HCT116 (cell line): ENCODE measurements around the gene HS3ST2. TPM values are rescaled to one million over a fixed set of nuclear protein-coding genes. Genes with fewer than 3 reads are reported as not detected.

Source experiments
- ATAC-seq: fragments of 200-7000 bp; cut with Tn5 transposase; 2 replicates; pipeline ENCODE4 v1.9.1; 2020; ENCODE audit warnings: mild to moderate bottlenecking, moderate library complexity
- BruUV-seq: library from RNA; stranded (reverse); fragments of 400-500 nt; replicated peaks from 2 replicates; lab custom pipeline; 2021; lab: Mats Ljungman, UMichigan
- CTCF ChIA-PET: fragments of 300-600 bp; sonication (Branson Sonifier 250); formaldehyde crosslinking; loops from one replicate; lab custom pipeline; 2021; ENCODE audit warnings: antibody characterized with exemption; lab: Charles Lee
- POLR2A ChIA-PET: fragments of 300-600, 350-600 bp; sonication (Branson Sonifier 250); formaldehyde crosslinking; loops from one replicate; lab custom pipeline; 2021; ENCODE audit warnings: antibody characterized with exemption; lab: Charles Lee
- RAD21 ChIA-PET, 2 experiments: fragments of 300-600 bp; sonication (Branson Sonifier 250); formaldehyde crosslinking; loops; one replicate each; lab custom pipeline; 2023; ENCODE audit warnings: low total read pairs in 2 of 2; ENCODE audit not compliant: uncharacterized antibody in 2 of 2, unreplicated experiment in 2 of 2, low non-redundant PET in 1 of 2; lab: Charles Lee
- DNase-seq: peaks from one replicate; pipeline ENCODE4 v3.0.0-alpha.2; 2010; ENCODE audit warnings: low read depth, low spot score
- H2AFZ ChIP-seq: fragments of 200-600 bp; shearing (Covaris generic), sonication (generic); 2 replicates; pipeline ENCODE4 v1.6.1; 2017; ENCODE audit warnings: low read depth, mixed run types, mixed read lengths, antibody characterized with exemption, low read length; ENCODE audit not compliant: poor library complexity, severe bottlenecking
- H3K27ac ChIP-seq: 2 replicates; pipeline ENCODE4 v1.5.1; 2012; ENCODE audit warnings: low read depth, low read length
- H3K27me3 ChIP-seq: fragments of 200-600 bp; sonication (generic); 2 replicates; pipeline ENCODE4 v1.6.1; 2016; ENCODE audit warnings: mixed run types, low read length, mixed read lengths; ENCODE audit not compliant: insufficient read depth
- H3K36me3 ChIP-seq, 2 experiments: fragments of 200-500 bp in 1 of 2; fragments of 200-600 bp in 1 of 2; sonication (Bioruptor generic) in 1 of 2; sonication (generic) in 1 of 2; 2 replicates each; pipeline versions ENCODE4 v1.5.1 to v1.6.1; 2014 to 2016; ENCODE audit warnings: low read length in 2 of 2, inconsistent platforms in 1 of 2, mixed read lengths in 1 of 2, mixed run types in 1 of 2; ENCODE audit not compliant: insufficient read depth in 2 of 2, control insufficient read depth in 1 of 2
- H3K4me1 ChIP-seq, 2 experiments: fragments of 200-600 bp in 1 of 2; sonication (generic) in 1 of 2; 2 replicates each; pipeline versions ENCODE4 v1.5.1 to v1.6.1; 2012 to 2017; ENCODE audit warnings: low read length in 2 of 2, inconsistent platforms in 1 of 2, mild to moderate bottlenecking in 1 of 2, mixed read lengths in 1 of 2, mixed run types in 1 of 2, moderate library complexity in 1 of 2; ENCODE audit not compliant: insufficient read depth in 2 of 2, control insufficient read depth in 1 of 2
- H3K4me2 ChIP-seq: fragments of 200-600 bp; sonication (generic); 2 replicates; pipeline ENCODE4 v1.6.1; 2017; ENCODE audit warnings: mixed run types, low read length, mixed read lengths
- H3K4me3 ChIP-seq, 2 experiments: fragments of 200-600 bp in 1 of 2; sonication (generic) in 1 of 2; replicated peaks in 1 of 2; 2 replicates each; pipeline ENCODE4 v1.5.1; 2011 to 2016; ENCODE audit warnings: low read length in 2 of 2, control low read depth in 1 of 2, low read depth in 1 of 2, mild to moderate bottlenecking in 1 of 2, mixed read lengths in 1 of 2, mixed run types in 1 of 2
- H3K79me2 ChIP-seq: fragments of 200-600 bp; sonication (generic); 2 replicates; pipeline ENCODE4 v1.6.1; 2017; ENCODE audit warnings: mild to moderate bottlenecking, mixed run types, low read length, moderate library complexity, mixed read lengths; ENCODE audit not compliant: insufficient read depth
- H3K9ac ChIP-seq: fragments of 200-600 bp; sonication (generic); 2 replicates; pipeline ENCODE4 v1.6.1; 2016; ENCODE audit warnings: low read length, mixed read lengths
- H3K9me2 ChIP-seq: fragments of 200-600 bp; sonication (generic), shearing (Covaris generic); 2 replicates; pipeline ENCODE4 v1.6.1; 2017; ENCODE audit warnings: mixed run types, mild to moderate bottlenecking, moderate library complexity; ENCODE audit not compliant: insufficient read depth
- H3K9me3 ChIP-seq, 2 experiments: fragments of 200-500 bp in 1 of 2; fragments of 200-600 bp in 1 of 2; sonication (Bioruptor generic) in 1 of 2; sonication (generic) in 1 of 2; 2 replicates each; pipeline ENCODE4 v1.6.1; 2014 to 2017; ENCODE audit warnings: low read length in 2 of 2, mixed read lengths in 2 of 2, inconsistent platforms in 1 of 2, low read depth in 1 of 2, mild to moderate bottlenecking in 1 of 2, mixed run types in 1 of 2, moderate library complexity in 1 of 2; ENCODE audit not compliant: control insufficient read depth in 1 of 2, insufficient read depth in 1 of 2
- H4K20me1 ChIP-seq: fragments of 200-600 bp; sonication (generic), shearing (Covaris generic); 2 replicates; pipeline ENCODE4 v1.6.1; 2017; ENCODE audit warnings: mixed run types, mild to moderate bottlenecking, moderate library complexity; ENCODE audit not compliant: insufficient read depth
- CTCF ChIP-seq, 3 experiments: fragments of 200-600 bp in 1 of 3; sonication (generic) in 1 of 3; IDR thresholded peaks in 2 of 3; conservative IDR thresholded peaks in 1 of 3; 2 replicates each; pipeline ENCODE4 v1.5.1; 2012 to 2017; ENCODE audit warnings: low read depth in 2 of 3, low read length in 2 of 3, antibody characterized with exemption in 1 of 3, borderline replicate concordance in 1 of 3, control low read depth in 1 of 3, mild to moderate bottlenecking in 1 of 3, mixed read lengths in 1 of 3, mixed run types in 1 of 3, moderate library complexity in 1 of 3; ENCODE audit not compliant: insufficient read depth in 1 of 3
- RAD21 ChIP-seq: IDR thresholded peaks from 2 replicates; pipeline ENCODE4 v1.6.1; 2012; ENCODE audit warnings: low read depth, mild to moderate bottlenecking
- YY1 ChIP-seq: IDR thresholded peaks from 2 replicates; pipeline ENCODE4 v1.6.1; 2011; ENCODE audit warnings: low read length, low read depth, moderate library complexity, mild to moderate bottlenecking; ENCODE audit not compliant: insufficient replicate concordance; ENCODE audit errors: extremely low read depth
- ZBTB33 ChIP-seq: IDR thresholded peaks from 2 replicates; pipeline ENCODE4 v1.6.1; 2011; ENCODE audit warnings: mild to moderate bottlenecking, low read length, moderate library complexity; ENCODE audit not compliant: insufficient replicate concordance; ENCODE audit errors: extremely low read depth
- ZNF274 ChIP-seq: fragments of 200-500 bp; sonication (Bioruptor generic); IDR thresholded peaks from 2 replicates; pipeline ENCODE4 v1.6.1; 2014; ENCODE audit warnings: mild to moderate bottlenecking, low read depth, low read length, inconsistent platforms
- intact Hi-C: fragments of 100-400 bp; cut with micrococcal nuclease; formaldehyde crosslinking; loops from 2 replicates; pipeline ENCODE4 v1.10.0; 2022
- total RNA-seq: library from RNA; stranded (reverse); gene quantifications from one replicate; pipeline ENCODE4 v1.2.1, GENCODE V29; 2021; ENCODE audit not compliant: unreplicated experiment

HS3ST2 gene
- total RNA-seq, 1 experiment from 2014 or later, result not detected

GRCh38 chr16:22849517-22849916 is 35.6 kb downstream of the HS3ST2 start:
- Histone ChIP-seq H3K9ac (no peak overlapping the region), H3K79me2 (no peaks in the 10 kb centered on the region)

GRCh38 chr16:22855231-22855630 is 41.3 kb downstream of the HS3ST2 start:
- ATAC-seq (no peak), DNase-seq (no peak)
- BruUV-seq, result no TSS peak
- H4K20me1 ChIP-seq, result no peaks in the 10 kb centered on the region
- ChIA-PET RAD21 (no interaction called here), POLR2A (no interaction called here), CTCF (no interaction called here)
- H3K9me3 ChIP-seq, result no peaks in the 10 kb centered on the region
- H3K36me3 ChIP-seq, result no peaks in the 10 kb centered on the region
- H3K79me2 ChIP-seq, result no peaks in the 10 kb centered on the region
- intact Hi-C loops, result no loop called here
- H3K9me2 ChIP-seq, result no peaks in the 10 kb centered on the region
- H2AFZ ChIP-seq, result no peak overlapping the region
- H3K9ac ChIP-seq, result no peak overlapping the region
- TF ChIP-seq CTCF (IDR thresholded peaks at IDR 0.05 in 2 of 3, conservative IDR thresholded peaks at IDR 0.05 in 1 of 3; ENCODE audit: borderline replicate concordance in 1 of 3, insufficient read depth in 1 of 3, low read depth in 2 of 3, low read length in 2 of 3), result no peak
- TF ChIP-seq ZNF274, result no peak
- no peak for TF ChIP-seq YY1
- TF ChIP-seq ZBTB33, result no peak
- no peak for TF ChIP-seq RAD21
- no peak overlapping the region for H3K4me2 ChIP-seq
- H3K4me3 ChIP-seq, result no peak overlapping the region
- H3K27ac ChIP-seq, result no peak overlapping the region
- no peaks in the 10 kb centered on the region for H3K4me1 ChIP-seq
- H3K27me3 ChIP-seq, result peaks cover 66% of the 10 kb centered on the region

More at GRCh38 chr16:22849517-22849916, 35.6 kb downstream of the HS3ST2 start:
- ATAC-seq (no peak), DNase-seq (no peak)
- intact Hi-C loops, result no loop called here
- H3K4me2 ChIP-seq, result no peak overlapping the region
- H3K27me3 ChIP-seq, result peaks cover 75% of the 10 kb centered on the region
- BruUV-seq, result no TSS peak
- TF ChIP-seq ZBTB33, result no peak
- TF ChIP-seq YY1, result no peak
- ChIA-PET CTCF (no interaction called here), RAD21 (no interaction called here), POLR2A (no interaction called here)
- H3K27ac ChIP-seq, result no peak overlapping the region
- no peaks in the 10 kb centered on the region for H3K9me2 ChIP-seq
- no peaks in the 10 kb centered on the region for H3K4me1 ChIP-seq
- H3K36me3 ChIP-seq, result no peaks in the 10 kb centered on the region
- H3K4me3 ChIP-seq, result no peak overlapping the region
- no peaks in the 10 kb centered on the region for H4K20me1 ChIP-seq
- H2AFZ ChIP-seq, result no peak overlapping the region
- H3K9me3 ChIP-seq, result no peaks in the 10 kb centered on the region
